ENCODE results near the gene CSRP2.

CSRP2 gene

DNA sequence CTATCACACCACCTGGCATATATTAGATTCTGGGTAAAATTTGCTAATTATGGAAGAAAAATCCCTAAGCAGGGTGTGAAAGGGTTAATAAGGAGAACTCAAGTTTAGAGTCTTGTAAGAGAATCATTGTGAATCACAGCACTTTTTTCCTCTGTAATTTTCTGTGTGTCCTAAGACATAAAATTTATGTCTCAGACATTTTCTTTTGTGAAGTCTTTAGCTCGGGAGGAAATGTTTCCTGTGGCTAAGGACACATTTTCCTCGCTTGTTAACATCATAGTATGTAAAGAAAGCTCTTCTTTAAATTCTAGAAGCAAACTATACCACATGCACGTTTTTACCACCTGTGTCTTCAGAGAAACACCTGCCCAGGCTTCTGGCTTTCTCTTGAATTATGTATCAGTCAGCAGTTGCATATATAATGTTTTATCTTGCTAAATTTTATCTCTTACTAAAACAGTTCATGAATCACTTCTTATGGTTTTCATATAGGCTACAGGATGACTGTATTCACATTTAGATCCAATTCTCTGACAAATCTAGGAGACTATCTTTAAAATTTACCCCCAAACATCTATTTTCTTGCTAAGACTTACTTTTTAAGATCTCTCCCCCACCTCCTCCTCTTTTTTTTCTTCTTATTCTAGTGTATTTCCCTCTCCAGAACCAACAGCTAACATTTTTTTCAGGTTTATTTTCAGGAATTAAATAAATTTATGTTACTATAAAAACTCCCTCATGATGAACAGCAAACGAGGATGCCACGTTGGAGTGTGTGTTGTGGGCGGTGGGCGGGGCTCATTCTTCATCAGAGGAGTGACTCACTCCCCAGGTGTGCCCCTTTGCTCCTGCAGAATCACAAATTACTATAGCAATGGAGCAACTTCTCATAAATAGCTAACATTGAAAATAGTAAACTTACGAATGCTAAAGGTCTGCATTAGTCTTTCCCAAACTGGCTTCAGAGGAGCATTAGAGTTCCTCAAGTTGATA, 11.6 kb upstream of the CSRP2 start:
- peak; percentile 51 for DNase-seq

DNA sequence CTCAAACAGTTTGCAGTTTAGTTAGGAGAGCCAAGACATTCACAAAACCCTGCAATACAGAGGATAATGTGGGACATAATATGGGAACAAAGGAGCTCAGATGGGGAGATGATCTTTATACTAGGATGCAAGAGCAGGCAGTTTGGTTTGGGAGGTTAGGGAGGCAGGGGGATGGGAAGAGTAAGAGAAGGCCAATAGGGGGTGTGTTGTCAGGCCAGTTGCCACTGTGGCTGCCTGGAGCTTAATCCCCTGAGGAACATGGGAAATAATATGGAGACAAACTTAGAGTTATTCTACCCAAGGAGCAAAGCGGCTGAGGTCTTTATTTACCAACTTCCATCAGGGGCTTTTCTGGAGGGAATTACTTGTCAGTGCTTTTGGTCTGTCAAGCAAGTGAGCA, 10.0 kb upstream of the CSRP2 start:
- no peak for DNase-seq

DNA sequence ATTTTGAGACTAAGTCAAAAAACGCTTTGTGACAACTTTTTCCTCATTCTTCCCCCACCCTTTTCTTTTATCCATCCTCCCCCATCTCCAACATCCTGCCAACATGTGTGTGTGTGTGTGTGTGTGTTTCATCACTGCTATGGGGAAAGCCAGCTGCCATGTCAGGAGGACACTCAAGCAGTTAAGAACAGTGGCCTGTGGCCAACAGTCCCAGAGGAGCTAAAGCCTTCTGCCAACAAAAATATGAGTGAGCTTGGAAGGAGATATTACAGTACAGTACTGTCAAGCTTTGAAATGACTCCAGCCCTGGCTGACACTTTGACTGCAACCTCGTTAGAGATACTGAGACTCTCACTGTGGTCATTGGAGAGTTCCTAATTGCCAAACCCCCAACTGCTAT, 5.0 kb upstream of the CSRP2 start:
- no peak for DNase-seq

DNA sequence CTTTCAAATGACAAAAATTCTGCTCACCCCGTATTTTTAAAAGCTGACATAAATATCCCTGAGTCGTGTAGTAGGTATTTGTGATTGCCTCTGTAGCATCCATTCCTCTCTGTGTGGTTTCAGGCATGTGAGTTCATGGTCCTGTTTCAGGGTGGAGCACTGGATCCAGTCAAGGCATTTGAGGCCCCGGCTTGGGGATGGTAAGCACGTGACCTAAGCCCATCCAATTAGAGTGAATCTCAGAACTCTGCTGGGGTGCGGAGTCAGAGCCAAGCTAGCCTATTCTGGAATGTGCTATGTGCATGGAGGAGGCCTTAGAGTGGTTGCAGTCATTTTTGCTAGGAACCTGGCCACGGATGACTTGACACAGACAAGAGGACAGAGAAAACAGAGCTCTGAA, 4.3 kb upstream of the CSRP2 start:
- DNase-seq: no peak

DNA sequence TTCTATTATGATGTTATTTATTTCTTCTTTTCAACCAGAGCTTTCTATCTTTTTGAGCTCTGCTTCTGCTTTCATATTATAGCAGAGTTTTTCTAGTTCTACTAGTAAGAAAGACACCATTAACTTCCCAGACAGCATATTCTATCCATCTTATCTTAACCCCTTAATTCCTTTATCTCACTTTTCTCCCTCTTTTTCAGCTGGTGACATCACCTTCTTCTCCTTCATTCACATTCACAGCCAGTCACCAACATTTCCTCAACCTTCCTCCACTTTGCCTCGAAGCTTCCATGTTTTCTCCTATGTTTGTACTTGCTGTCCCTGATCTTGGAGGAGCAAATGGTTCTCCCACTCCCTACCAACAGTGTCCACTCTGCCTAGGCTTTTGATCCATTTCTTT, 3.5 kb upstream of the CSRP2 start:
- no peak for DNase-seq

DNA sequence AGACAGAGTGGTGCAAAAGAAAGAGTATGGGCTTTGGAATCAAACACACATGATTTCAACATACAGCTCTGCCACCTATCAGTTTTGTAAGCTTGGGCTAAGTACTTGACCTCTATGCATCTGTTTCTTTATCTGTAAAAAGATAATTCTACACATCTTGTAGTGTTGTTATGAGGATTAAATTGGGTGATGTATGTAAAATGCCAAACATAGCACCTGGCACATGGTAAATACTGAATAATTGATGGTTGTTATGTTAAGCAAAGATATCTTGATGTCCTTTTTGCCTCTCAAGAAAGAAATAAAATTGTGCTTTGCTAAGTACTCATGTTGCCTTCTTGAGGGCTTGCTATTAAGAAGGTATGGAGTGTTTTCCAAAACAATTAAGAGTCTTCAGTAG, 2.3 kb upstream of the CSRP2 start:
- no peak for DNase-seq

DNA sequence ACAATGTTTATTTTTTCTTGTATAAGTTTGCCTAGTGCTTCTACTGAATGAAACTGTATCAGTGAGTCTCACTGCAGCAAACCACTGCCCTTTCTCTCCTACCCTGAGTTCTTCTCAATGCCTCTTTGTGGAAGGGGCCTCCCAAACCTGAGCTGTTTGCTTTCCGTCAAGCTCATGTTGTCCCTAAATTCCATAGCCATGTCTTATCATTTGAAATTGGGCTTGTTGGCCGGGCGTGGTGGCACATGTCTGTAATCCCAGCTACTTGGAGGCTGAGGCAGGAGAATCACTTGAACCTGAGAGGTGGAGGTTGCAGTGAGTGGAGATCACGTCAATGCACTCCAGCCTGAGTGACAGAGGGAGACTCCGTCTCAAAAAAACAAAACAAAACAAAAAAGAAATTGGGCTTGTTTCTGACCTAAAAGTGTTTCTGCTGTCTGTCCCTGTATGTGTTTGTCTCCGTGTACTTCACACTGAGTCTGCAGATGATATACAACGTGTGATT, 1.8 kb upstream of the CSRP2 start:
- no peak for DNase-seq

DNA sequence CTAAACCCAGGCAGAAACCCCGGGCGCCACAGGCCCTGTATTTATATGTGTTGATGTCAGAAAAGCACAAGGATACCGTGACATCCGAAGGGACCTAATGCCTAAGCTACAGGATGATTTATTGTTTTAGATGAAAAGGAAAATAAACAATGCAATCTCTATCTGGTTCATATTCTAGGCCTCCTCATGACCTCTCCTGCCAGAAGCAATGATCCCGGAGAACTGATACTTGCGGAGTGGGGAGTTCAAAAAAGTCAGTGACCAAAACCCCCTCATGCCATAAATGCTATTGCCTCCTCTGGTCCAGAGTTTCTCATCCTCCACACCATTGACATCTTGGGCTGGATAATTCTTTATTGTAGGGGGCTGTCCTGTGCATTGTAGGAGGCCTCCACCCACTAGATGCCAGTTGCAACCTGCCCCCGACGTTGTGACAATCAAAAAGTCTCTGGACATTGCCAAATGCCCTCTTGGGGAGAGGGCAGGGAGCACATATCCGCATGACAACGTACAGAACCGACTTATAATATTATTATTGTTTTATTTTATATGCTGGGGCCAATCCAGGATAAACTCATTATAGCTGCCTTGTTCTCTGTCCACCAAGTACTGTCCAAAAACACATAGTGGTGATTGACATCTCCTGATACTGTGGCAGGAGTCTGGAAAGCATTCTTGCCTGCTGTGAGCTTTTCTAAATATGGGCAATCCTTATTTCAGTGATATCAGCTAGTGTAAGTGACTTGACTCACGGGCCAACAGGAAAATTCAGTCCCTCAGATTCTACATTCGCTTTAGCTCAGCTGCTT, 1.1 kb upstream of the CSRP2 start:
- DNase-seq: no peak

DNA sequence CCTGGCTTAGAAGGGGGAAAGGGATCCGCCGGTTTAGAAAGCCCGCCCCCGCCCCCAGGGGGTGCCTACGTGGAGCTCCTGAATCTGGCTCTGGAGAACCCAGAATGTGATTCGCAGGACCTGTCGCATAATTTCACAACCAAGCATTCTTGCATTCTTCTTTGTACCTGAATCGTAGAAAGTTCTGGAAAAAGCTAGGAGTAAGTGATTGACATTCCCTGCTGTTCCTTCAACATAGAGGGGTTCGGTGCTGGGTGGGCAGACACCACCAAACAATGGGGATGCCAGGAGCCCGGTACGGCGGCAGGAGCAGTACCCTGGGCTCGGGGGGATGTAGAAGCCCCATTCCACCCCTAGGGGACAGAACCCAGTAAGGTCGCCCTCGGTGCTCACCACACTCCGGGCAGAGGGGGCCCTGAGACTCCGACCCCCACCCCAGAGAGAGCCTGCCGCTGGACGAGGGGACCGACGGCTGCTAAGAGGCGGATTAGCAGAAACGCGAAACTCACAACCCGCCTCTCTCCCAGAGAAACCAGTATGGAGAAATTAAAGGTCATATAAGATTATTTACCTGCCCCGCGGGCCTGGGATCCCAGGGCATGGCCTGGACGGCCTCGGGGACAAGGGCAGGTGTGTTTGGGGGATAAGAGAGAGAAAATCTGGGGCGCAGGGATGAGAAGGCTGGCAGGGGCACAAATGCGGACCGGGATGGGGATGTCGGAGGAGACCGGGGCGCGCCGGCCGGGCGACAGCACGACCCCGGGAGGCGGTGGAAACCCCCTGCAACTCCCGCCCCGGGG, 520 bp downstream of the CSRP2 start:
- no peak for DNase-seq

DNA sequence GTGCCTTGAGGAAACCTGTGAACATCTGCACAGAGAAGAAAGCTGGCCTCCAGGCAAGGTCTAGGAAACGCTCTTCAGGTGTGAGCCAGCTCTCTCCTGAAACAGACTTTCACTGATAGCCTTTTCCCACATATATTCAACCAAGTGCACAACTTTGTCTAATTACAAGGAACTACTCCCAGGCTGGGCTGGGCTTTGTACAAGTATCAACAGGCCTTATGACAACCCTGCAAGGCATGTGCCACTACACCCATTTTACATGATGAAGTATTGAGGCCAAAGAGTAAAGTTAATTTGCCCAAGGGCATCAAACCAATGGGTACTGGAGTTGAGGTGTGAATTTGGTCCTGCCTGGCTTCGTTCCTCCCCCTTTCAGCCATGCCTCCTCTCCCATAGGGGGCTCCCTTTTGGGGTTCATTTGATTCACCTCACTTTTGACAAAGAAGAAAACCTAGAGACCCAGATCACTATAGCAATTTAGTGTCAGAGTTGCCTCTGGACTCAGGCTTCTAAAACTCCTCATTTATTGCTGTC, 2.1 kb downstream of the CSRP2 start:
- no peak for DNase-seq

DNA sequence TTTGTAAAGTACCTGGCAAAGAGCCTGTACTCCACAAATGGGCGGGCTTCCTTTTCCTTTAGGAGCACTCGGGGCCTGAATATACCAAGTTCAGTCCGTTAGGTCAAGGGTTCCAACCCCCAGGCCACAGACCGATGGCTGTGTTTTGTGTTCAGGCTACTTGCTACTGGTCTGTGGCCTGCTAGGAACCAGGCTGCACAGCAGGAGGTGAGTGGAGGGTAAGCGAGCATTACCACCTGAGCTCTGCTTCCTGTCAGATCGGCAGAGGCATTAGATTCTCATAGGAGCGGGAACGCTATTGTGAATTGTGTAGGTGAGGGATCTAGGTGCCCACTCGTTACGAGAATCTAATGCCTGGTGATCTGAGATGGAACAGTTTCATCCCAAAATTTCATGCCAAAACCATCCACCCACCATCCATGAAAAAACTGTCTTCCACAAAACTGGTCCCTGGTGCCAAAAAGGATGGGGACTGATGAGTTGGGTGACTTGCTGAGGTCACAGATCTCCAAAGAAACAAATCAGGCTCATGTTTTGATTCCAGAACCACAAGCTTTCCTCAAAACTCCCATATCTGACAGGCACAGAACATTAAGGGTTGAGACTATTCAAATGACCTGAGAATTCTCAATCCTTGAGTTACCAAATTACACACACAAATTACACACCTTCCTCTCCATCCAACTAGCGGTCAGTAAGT, 4.2 kb downstream of the CSRP2 start:
- DNase-seq: no peak

DNA sequence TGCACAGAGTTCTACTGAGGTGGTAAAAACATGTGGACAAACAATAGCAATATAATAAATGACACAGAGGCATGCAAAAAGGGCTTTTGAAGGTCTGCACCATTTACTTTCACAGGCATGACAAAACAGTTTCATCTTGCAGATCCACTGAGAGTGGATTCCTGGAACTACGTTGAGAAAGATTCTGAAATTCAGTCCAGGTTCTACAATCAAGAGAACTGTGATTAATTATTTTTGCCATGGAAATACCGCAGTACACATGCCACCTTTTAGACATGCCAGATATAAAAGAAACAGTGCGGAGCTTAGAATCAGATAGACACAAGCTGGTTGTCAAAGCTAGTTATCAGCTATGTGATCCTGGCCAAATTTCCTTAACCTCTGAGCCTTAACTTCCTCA, 4.8 kb downstream of the CSRP2 start:
- DNase-seq: no peak

DNA sequence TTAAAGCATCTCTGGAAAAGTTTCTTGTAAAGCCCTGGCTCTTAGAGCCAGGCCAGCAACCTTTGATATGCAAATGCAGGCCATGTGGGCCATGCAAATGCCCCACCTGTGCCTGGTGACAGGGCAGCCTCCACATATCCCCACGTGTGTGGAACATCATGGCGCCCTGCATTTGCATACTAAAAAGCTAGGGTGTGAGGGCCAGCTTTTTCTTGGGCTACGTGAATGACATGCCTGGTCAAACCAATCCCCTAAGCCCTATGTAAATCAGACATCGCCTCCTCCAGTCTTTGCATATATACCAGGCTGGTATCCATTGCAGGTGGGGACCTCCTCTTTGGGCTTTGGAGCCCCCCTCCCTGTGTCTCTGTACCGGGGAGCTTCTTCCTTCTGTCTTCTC, 6.4 kb downstream of the CSRP2 start:
- DNase-seq: no peak

DNA sequence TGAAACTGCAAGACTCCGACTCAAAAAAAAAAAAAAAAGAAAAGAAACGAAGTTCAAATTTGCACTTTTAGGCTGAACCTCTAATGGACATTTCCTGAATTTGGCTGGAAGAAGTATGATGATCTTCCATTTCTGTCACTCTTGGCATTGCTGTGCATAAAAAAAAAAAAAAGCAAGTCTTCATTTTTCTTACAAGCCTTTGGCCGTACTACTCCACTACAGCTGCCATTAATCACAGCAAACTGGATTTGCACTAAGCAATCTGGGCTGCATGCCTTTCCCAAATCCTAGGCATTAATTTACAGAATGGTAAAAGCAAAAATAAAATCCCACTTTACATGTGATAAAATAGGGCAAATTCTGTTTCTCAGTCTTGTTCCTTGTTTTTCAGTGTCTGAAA, 7.1 kb downstream of the CSRP2 start:
- DNase-seq: no peak

DNA sequence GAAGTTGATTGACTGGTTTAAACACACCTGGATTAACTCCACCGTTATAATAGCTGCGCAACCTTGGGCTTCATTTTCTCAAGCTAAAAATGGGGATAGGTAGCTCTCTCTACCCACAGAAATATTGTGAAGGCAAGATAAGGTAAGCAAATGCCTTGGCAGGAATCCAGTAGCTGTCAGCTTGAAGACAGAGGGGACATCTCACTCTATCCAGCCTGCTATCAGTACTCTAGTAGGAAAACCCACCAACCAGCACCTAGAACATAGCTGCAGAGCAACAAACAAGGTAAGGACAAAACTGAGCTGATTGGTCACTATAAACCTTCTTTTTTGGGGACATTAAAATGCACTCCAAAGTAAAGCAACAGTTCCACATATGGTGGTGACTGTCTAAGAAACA, 7.7 kb downstream of the CSRP2 start:
- DNase-seq: no peak

DNA sequence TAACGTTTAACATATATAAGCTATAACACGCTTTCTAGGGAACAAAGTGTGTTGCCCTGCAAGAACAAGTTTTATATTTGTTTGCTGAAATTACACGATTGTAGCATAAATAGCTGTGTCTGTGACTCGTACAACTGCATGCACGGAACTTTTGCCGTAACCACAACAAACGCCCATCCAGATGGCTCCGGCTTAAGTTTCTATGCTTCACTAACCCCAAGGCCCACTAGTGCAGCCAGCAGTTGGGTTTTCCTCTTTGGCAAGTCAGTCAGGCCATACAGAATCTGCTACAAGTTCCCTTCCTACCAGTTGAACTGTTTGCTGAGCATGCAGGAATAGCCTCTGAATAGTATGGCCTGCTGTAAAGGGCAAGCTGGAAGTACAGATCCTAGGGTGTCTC, 12.1 kb downstream of the CSRP2 start:
- DNase-seq: no peak

DNA sequence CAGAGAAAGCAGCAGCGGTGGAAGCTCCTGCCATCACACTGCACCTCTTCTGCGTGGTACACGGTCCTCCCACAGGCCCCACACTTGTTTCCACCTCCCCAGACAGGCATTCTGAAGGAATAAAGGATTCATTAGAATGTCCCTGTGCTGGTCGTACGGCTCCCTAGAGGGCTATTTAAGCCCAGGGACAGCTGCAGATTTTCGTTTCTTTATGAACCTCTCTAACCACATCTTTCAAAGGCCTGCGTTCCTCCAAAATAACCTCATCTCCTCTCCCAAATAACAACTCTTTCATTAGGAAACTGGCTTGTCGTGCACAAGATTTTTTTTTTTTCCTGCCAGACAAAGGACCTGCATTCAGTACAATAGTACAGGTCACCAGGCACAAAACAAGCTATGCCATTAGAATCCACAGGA, 12.7 kb downstream of the CSRP2 start:
- DNase-seq: no peak

DNA sequence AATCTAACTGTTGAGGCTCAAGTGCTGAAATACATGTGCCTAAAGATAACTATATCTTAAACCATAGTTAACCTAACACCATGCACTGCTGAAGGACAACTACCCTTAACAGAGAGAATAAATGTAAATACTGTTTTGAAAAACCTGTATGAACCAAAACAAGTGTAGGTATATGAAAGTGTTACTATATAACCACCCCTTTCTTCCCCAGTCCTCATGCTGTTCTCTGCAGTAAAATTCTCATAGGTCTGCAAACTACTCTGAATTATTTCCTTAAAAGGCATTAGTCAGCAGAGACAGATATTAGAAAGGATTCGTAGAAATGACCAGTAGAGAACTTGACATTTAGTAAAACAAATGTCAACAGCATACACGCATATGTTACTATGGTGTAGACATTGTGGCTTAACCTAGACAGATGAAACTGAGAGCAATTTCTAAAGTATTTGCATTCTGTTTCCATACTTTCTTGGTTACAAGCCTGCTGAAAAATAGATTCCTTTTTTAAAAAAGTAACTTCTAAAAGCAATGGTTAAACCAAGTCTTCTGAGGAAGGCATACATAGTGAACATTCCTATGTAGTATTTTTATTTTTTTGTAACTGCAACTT, 13.9 kb downstream of the CSRP2 start:
- no peak for DNase-seq

DNA sequence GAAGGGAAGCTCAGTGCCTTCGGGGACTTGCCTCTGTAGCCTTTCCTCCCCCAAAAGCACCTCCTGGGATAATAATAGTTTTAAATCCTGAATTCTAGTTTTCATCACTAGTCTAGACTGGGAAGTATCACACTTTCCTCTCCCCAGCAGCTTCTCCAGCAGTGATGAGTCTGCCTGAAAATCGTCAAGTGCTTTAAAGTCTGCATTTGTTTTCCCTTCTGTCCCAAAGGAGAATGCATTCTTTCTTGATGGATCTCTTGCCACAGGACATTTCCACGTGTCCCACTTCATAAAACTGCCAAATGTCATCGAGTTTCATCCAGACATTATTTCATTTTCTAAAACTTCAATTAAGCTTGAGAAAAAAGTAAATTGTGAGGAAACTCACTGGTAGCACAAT, 15.0 kb downstream of the CSRP2 start:
- no peak for DNase-seq

DNA sequence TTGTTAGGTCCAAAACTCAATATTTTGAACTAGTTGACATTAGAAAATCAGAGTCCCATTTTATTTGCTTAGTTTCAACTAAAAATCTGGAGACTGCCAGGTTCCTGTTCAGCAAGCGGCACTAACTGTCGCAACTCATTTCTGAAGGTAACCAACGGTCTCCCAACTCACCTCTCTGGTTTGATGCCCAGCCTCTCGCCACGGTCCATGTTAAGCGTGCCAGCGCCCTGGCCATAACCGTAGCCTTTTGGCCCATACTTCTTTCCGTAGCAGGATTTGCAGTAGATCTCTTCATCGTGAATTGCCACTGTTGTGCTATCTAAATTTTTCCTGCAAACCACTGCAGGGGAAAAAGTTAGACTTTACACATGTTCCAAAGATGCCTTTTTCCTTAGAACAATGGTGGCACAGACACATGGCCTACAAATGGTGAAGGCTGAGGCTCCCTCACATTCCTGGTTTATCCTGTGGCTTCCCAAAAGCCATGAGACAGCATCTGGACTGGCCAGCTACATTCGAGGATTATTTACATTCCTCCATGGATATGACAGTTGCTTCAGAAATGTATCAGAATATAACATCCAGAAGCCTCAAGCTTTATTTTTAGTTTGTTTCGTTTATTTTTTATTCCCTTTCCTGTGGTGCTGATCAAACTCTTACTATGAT, 15.7 kb downstream of the CSRP2 start:
- DNase-seq: no peak

DNA sequence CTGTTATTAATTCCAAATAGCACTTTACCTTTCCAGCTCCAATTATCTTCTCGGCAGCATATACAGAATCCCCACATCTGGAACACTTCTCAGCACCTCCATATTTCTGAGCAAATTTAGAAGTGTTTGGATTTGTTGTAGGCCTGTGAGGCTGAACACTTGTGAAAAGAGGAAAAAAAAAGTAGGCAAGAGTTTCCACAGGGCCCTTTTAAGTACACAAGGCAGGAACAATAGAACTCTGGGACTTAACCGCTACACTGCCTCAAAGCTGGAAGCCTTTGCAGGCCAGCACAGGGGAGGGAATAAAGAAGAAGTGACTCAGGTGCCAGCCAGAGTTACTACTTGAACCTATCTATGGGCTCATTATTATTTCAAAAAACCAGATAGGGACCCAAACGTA, 18.6 kb downstream of the CSRP2 start:
- no peak for DNase-seq

All from stimulated activated CD4-positive, alpha-beta T cell treated with anti-CD3 and anti-CD28 coated beads, Interleukin-4, amount 100 ng/mL, for 24 hours (primary cell).